RWPE1 (cell line): ENCODE results near the gene NATD1.

Experiments
- CTCF ChIA-PET: fragments of 350-600 bp; sonication (Branson Sonifier 250); formaldehyde crosslinking; extraction: SDS; loops from one replicate; lab custom pipeline; 2021; lab: Yijun Ruan, JAX
- POLR2A ChIA-PET: fragments of 400-600 bp; formaldehyde crosslinking; extraction: SDS; loops from one replicate; lab custom pipeline; 2020; ENCODE audit warnings: antibody characterized with exemption; ENCODE audit not compliant: low non-redundant PET; lab: Yijun Ruan, JAX
- DNase-seq: peaks from one replicate; pipeline ENCODE4 v3.0.0; 2012; ENCODE audit warnings: low spot score
- H3K27ac ChIP-seq: fragments of 450-650 bp; 2 replicates; pipeline ENCODE4 v1.5.1; 2017
- CTCF ChIP-seq: fragments of 450-650 bp; conservative IDR thresholded peaks from 2 replicates; pipeline ENCODE4 v1.5.1; 2017; ENCODE audit warnings: low read depth, mild to moderate bottlenecking

The NATD1 gene

GRCh38 chr17:21280081-21280518, 26.9 kb upstream of the NATD1 start:
- no peak overlapping the region for H3K27ac ChIP-seq
- POLR2A ChIA-PET: no interaction called here
- peak; percentile 96 for TF ChIP-seq CTCF
- peak; percentile 81 for DNase-seq
- CTCF ChIA-PET: interaction anchor here (0.5 to 1.5 kb wide), 12 partner anchors 8 to 233 kb away, joined by 3 to 10 read pairs (median 4); no protein-coding TSS in a partner anchor

GRCh38 chr17:21279582-21279981, 26.4 kb upstream of the NATD1 start:
- H3K27ac ChIP-seq: no peak overlapping the region
- CTCF ChIA-PET: interaction anchor here (0.6 to 1.5 kb wide), 11 partner anchors 9 to 233 kb away, joined by 3 to 10 read pairs (median 4); no protein-coding TSS in a partner anchor
- POLR2A ChIA-PET: no interaction called here
- no peak for DNase-seq
- no peak for TF ChIP-seq CTCF

GRCh38 chr17:21279198-21279535, 26.0 kb upstream of the NATD1 start:
- no peak for DNase-seq
- CTCF ChIA-PET: interaction anchor here (0.5 to 1.5 kb wide), 13 partner anchors 9 to 234 kb away, joined by 3 to 10 read pairs (median 4); no protein-coding TSS in a partner anchor
- H3K27ac ChIP-seq: no peak overlapping the region
- POLR2A ChIA-PET: no interaction called here
- TF ChIP-seq CTCF: no peak

GRCh38 chr17:21278450-21279197, 25.4 kb upstream of the NATD1 start:
- TF ChIP-seq CTCF: no peak
- H3K27ac ChIP-seq: 0 out of 2 replicates have a peak overlapping the region, but pooled peaks have one; percentile 25
- ChIA-PET POLR2A (no interaction called here), CTCF (interaction anchor here (0.5 to 1.1 kb wide), 6 partner anchors 10 to 234 kb away, joined by 3 to 10 read pairs (median 4); no protein-coding TSS in a partner anchor)
- DNase-seq: no peak

- CTCF ChIA-PET: interaction anchor here (0.7 kb wide), 1 partner anchor 76 kb away, joined by 4 read pairs; no protein-coding TSS in a partner anchor
- no peak overlapping the region for H3K27ac ChIP-seq
- no peak for TF ChIP-seq CTCF
- no peak for DNase-seq
- POLR2A ChIA-PET: no interaction called here
Measured at GRCh38 chr17:21277332-21277731, 24.1 kb upstream of the NATD1 start.

- ChIA-PET POLR2A (interaction anchor here (0.9 to 1.3 kb wide), 3 partner anchors 9 to 19 kb away, joined by 3 to 4 read pairs (median 4); no protein-coding TSS in a partner anchor), CTCF (interaction anchor here (0.6 kb wide), 1 partner anchor 524 kb away, joined by 4 read pairs; no protein-coding TSS in a partner anchor)
- no peak for DNase-seq
- TF ChIP-seq CTCF: no peak
- H3K27ac ChIP-seq: peak overlapping the region; percentile 46; the same call in 1 of the 2 replicates
Measured at GRCh38 chr17:21276264-21276588, 23.0 kb upstream of the NATD1 start.
